Left ventricle myocardium superior (tissue), 1 donor: Measurements from ENCODE around the gene TPRG1L. TPM values are rescaled to one million over a fixed set of nuclear protein-coding genes. Genes with fewer than 3 reads are reported as not detected.

ENCODE experiments used
- ATAC-seq: fragments of 200-7000 bp; cut with Tn5 transposase; one replicate; pipeline ENCODE4 v1.9.1; 2020; ENCODE audit warnings: mild to moderate bottlenecking, moderate library complexity
- DNase-seq: peaks from one replicate; pipeline ENCODE4 v3.0.0-alpha.2; 2020
- intact Hi-C: fragments of 100-400 bp; cut with micrococcal nuclease; formaldehyde crosslinking; loops from one replicate; pipeline ENCODE4 v1.11.0; 2022
- total RNA-seq: library from RNA; stranded (reverse); fragmentation: NEBNext Ultra II Directional; extraction: Animal tissue kit (Norgen Biotek cat#: 25700); gene quantifications from one replicate; pipeline ENCODE4 v1.2.1, GENCODE V29; 2021
- donor health status: DM: no; HTN: yes; CAD: no; lungs with severe emphysema.

The TPRG1L gene
- total RNA-seq, 1 donor from 2014 or later, result 48.6 TPM

GRCh38 chr1:3590951-3591865 lies 33.6 kb upstream of the TPRG1L start:
- ATAC-seq, result no peak
- DNase-seq, result no peak
- intact Hi-C loops, result no loop called here

DNA sequence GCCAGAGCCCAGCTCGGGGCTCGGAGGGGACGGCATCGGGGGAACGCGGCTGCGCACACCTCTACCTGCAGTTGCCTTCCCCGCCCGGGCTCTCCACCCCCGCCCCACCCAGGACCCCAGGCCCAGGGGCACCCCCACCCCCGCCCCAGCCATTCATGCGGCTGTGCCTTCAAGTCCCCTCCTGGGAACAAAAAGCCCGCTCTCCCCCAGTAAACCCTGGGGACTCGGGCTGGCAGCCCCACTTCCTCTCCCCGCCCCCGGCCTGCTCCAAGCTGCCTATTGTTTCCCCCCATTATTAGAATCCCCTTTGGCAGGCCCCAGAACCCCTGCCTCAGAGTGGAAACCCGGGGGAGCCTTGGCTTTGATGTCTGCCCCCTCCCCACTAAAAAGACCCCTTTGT lies 31.5 kb upstream of the TPRG1L start:
- ATAC-seq (no peak), DNase-seq (no peak)
- intact Hi-C loops, result no loop called here

DNA sequence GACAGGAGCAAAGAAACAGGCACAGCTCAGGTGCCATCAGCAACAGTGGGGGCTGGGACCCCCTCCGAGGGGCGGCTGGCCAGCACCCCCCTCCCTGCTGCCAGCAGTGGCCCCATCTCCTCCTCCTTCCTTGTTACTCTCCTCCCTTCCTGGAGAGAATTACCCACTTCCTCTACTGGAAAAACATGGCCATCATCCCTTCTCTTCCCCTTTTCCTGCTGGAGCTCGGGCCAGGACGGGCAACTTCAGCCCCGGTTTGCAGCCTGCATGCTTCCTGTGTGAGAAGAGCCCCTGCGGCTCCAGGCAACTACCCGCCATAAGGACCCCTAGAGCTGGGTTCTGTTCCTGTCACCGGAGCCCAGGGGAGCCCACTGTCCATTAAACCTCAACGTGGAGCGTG lies 31.1 kb upstream of the TPRG1L start:
- DNase-seq, result no peak
- intact Hi-C loops, result no loop called here

DNA sequence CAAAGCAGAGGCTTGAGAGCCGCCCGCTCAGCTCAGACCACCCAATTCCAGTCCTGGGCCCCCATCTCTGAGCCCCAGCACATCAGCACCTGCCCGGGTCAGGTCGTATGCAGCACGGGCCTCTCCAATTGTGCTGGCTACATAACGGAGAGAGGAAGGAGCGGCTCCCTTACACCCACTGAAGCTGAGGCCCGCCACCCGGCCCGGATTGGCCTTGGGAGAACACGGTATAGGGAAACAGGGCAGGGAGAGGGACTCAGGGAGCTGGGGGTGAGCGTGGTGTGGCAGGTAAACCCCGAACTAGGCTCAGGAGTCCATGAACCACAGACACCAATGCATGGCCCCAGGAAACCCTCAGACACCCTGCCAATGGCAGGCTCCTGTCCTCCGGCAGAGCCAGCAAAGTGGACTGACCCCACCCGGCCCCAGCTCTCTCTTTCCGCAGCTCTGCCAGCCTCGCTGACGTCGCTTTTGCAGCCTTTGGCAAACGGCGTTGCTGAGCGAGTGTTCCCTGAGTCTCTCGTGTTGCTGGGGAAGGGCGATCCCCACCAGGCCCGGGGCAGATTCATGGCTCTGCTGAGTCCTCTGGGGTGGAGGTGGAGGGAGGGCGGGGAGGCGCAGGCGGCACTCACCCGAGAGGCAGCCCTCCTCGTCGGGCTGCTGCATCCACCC lies 30.0 kb upstream of the TPRG1L start:
- intact Hi-C loops, result no loop called here
- ATAC-seq (no peak), DNase-seq (no peak)

More for the DNA sequence above, 31.1 kb upstream of the TPRG1L start:
- ATAC-seq, result no peak

DNA sequence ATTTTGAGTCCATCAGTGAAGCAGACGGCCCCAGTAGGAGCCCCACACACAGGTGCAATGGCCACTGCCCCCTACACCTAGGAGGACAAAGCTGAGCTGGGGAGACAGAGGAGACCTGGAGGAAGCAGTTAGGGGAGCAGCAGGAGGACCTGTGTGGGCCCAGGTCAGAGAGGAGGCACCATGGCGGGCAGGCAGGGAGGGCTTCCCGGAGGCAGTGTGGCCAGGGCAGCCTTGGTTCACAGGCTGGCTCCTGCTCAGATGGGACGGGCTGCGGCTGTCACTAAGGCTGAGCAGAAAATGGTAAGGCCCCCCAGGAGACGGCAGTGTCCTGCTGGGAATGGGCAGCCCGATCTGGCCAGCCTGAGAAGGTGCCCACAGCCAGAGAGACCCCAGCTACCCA lies 28.9 kb upstream of the TPRG1L start:
- DNase-seq, result no peak
- no peak for ATAC-seq
- intact Hi-C loops, result no loop called here

- no peak for ATAC-seq
- intact Hi-C loops, result no loop called here
- no peak for DNase-seq
Observed at GRCh38 chr1:3596663-3597598, 27.9 kb upstream of the TPRG1L start.

DNA sequence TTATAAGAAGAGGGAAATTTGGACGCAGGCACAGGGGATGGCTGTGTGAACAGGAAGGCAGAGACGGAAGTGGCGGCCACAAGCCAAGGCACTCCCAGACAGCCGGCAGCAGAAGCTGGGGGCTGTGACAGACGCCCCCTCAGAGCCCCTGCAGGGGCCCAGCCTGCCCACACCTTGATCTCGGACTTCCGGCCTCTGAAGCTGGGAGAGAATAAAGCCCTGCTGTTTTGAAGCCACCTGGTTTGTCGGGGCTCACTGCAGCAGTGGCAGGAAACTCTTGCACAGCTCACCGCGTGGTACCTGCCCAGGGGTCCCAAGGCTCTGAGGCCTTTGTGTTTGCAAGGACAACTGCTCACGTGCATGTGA lies 27.2 kb upstream of the TPRG1L start:
- no peak for ATAC-seq
- intact Hi-C loops, result no loop called here
- DNase-seq, result peak; percentile 53

DNA sequence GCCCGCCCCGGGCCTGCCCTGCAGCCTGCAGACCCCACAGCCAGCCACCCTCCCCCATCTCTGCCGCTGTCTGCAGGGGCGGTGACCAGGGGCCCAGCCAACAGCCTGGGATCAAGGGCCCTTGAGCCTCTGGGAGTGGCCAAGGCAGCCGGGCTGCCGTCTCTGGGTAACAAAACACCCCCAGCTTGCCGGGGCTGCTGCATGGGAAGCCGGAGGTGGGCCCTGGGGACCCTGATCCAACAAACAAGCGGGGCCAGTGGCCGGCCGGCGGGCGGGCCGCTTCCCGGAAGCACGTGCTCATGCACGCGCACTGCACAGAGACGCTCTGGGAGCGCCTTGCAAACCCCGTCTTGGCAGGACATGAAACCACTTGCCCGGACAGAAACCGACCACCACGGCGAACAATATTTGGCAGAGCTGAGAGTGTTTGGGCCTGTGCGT lies 26.7 kb upstream of the TPRG1L start:
- peak; percentile 54 for ATAC-seq
- DNase-seq, result peak; percentile 70
- intact Hi-C loops, result no loop called here

DNA sequence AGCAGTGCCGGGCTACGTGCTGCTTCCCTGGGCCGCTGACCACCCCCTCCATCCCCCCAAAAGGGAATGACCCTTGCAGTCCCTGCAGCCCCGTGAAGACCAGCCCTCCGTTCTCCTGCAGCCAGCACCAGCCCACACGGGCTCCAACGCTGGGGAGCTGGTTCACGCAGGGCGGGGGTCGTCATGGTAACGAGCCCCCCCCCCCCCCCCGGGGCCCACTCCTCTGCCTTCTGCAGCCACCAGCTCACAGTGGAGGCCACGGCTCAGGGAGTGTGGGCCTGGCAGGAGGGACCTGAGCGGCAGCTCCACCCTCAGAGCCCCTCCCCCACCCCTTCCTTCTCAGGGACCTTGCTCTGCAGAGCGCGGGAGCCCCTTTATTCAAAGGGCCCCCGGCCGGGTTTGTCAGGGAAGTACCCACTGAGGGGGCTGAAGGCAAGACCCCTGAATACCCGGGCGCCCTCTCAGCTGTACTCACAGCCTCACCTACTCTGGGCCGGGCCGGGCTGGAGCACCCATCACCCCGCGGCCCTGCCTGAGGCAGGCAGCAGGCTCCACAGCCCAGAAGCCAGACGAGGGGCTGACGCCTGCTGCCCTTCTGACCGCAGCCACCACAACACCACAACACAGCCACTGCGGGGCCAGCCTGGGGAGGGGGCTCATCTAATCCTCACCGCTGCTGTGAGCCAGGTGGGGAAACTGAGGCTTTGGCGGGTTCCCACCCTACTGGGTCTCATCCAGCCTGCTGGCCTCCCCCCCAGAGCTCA lies 26.1 kb upstream of the TPRG1L start:
- DNase-seq, result no peak
- no peak for ATAC-seq
- intact Hi-C loops, result no loop called here

DNA sequence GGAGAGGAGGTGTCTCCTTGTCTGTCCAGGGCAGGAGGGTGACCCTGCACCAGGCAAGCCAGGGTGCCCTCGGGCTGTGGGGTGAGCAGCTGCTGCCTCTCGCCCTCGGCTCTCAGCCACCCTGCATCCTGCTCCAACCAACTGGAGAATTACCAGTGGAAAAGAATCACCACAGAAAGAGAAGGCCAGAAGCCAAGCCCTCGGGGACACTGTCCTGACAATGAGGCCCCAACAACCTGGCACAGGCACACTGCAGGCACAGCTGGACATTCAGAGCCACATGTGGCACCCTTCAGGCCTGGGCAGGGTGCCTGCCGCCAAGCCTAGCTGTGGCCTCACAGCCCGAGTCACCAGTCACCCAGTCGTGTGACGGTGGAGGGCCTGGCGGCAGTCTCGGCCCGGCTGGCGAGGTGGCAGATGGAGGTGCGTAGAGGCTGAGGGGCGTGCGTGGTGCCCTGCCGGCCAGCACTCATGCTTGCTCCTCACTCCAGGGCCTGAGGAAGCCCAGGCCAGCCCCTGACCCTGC lies 25.5 kb upstream of the TPRG1L start:
- DNase-seq (no peak), ATAC-seq (no peak)
- intact Hi-C loops, result no loop called here

DNA sequence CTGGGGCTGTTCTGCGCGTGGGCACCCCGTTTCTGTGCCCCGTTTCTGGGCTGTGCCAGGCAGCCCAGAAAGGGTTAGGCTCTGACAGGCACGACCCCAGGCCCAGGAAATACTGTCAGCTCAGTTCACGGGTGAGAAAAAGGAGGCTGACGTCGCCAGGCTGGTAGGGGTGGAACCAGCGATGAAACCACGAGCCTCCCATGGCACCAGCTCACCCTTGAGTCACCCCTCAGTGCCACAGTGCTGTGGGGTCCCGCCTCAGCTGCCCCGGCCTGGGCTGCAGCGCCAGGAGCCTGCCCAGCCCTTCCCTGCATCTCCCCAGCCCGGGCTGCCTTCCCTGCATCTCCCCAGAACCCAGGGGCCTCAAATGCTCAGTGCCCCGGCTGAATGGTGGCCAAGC lies 25.0 kb upstream of the TPRG1L start:
- DNase-seq (no peak), ATAC-seq (no peak)
- intact Hi-C loops, result no loop called here

DNA sequence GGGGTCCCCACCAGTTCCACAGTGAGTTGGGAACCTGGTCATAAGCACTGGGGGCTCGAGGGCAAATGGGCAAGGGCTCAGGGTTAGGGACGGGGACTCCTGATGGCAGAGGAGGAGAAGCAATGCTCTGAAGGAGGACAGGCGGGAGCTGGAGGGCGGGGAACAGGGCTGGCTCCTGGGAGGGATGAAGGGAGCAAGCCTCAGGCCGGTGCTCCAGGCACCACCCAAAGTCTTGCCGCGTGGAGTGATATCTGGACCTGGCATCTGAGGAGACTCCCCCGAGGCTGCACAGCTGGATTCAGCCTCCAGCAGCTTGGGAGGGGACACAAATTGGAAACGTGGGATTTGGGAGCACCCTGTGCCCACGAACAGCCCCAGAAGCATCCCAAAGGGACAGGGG lies 24.5 kb upstream of the TPRG1L start:
- DNase-seq (no peak), ATAC-seq (no peak)
- intact Hi-C loops, result no loop called here

- ATAC-seq (no peak), DNase-seq (no peak)
- intact Hi-C loops, result no loop called here
Observed at GRCh38 chr1:3601743-3602142, 23.1 kb upstream of the TPRG1L start.

GRCh38 chr1:3602375-3602774 lies 22.4 kb upstream of the TPRG1L start:
- ATAC-seq, result no peak
- DNase-seq, result no peak
- intact Hi-C loops, result no loop called here

DNA sequence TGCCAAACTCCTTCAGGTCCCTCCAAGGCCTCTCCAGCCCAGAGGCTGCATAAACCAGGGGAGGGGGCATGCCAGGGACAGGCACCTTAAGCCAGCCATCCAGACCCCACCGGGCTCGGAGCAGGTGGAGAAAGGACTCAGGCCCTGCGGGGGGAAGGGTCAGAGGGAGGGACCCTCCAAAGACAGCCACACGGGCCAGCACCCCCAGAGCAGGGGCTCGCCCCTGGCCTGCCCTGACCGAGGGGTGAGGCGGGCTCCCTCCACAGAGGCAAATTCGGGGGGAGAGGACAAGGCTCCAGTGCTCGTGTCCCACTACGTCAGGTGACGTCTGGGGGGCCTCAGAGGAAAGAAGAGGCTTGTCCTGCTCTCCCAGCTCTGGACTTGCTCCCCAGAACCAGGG lies 21.7 kb upstream of the TPRG1L start:
- DNase-seq (no peak), ATAC-seq (no peak)
- intact Hi-C loops, result no loop called here

GRCh38 chr1:3603571-3604467 lies 21.0 kb upstream of the TPRG1L start:
- intact Hi-C loops, result no loop called here
- no peak for DNase-seq
- no peak for ATAC-seq

- intact Hi-C loops, result no loop called here
- DNase-seq, result no peak
- ATAC-seq, result no peak
Observed at GRCh38 chr1:3604468-3604974, 20.3 kb upstream of the TPRG1L start.
